HG02588 (cell line): ENCODE data around the gene TMEM11.
"Not testable (repeated sequence)": the region's sequence is repeated elsewhere in the genome, so short reads cannot be mapped to it uniquely, and the experiment has no call there.

ENCODE experiments used
- ATAC-seq: cut with Tn5 transposase; IDR thresholded peaks from one replicate; pipeline ENCODE4 v1.9.1; 2021; ENCODE audit warnings: mild to moderate bottlenecking, moderate library complexity; ENCODE audit not compliant: unreplicated experiment

TMEM11 gene

GRCh38 chr17:21212826-21213637 lies 929 bp downstream of the TMEM11 start:
- no peak for ATAC-seq

GRCh38 chr17:21211825-21212479 lies 2.0 kb downstream of the TMEM11 start:
- no peak for ATAC-seq

GRCh38 chr17:21210411-21211076 lies 3.4 kb downstream of the TMEM11 start:
- no peak for ATAC-seq

DNA sequence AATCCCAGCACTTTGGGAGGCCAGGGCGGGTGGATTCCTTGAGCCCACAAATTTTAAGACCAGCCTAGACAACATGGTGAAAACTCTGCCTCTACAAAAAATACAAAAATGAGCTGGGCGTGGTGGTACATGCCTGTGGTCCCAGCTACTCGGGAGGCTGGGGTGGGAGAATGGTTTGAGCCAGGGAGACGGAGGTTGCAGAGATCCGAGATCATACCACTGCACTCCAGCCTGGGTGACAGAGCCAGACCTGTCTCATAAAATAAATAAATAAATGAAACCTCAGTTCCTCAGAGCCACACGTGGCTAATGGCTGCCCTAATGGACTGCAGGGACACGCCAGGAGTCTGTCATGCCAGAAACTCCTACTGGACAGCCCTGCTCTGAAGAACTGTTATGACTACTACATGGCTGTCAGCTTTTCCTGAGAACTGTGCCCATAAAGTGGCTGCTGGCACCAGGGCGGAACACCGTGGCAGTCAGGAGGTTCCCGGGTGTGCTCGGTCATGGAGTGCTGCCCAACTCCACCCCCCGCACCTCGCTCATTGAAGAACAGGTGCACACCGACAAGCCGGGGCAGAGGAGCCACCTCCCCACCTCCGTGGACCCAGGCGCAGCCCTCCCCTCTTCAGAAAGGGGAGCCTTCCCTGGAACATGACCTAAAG lies 4.3 kb downstream of the TMEM11 start:
- no peak for ATAC-seq

GRCh38 chr17:21208352-21208751 lies 5.6 kb downstream of the TMEM11 start:
- no peak for ATAC-seq

- ATAC-seq = no peak
These were observed 9.0 kb downstream of the TMEM11 start for GRCh38 chr17:21204935-21205334.

- ATAC-seq = no peak
These were observed 11.4 kb downstream of the TMEM11 start for GRCh38 chr17:21202512-21202911.

DNA sequence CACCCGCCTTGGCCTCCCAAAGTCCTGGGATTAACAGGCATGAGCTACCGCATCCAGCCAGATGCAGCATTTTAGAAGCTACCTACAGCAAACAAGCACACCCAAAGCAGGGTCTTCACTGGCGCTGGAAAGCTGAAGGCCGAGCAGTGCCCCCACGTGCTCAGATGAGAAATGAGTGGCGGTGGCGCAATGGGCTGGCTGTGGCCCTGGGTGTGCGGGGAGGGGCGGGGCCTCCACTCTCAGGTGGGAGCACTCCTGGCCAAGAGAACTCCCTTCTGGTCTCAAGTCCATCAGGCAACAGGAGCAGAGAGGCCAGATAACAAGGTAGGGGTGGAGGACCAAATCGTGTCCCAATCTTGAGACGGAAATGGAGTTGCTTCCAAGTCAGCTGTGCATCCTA lies 12.1 kb downstream of the TMEM11 start:
- ATAC-seq = no peak

GRCh38 chr17:21201298-21201595 lies 12.7 kb downstream of the TMEM11 start:
- no peak for ATAC-seq

GRCh38 chr17:21200590-21201297 lies 13.2 kb downstream of the TMEM11 start:
- no peak for ATAC-seq

DNA sequence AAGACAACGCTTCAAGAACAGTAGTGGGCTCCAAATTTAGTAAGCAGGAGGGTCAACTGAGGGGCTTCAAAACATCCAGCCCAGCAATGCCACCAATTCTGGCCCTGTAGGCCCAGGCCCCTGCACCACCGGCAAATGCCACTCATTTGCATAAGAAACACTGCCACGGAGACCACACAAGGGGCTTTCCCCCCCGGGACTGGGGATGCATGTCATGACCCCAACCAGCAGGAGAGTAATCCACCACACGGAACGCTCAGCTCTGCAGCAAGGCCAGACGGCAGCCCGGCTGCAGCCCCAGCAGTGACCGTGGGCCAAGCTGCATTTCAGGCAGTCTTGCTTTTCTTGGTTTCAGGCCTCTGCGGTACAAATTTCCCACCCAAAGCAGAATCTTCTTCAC lies 14.1 kb downstream of the TMEM11 start:
- no peak for ATAC-seq

DNA sequence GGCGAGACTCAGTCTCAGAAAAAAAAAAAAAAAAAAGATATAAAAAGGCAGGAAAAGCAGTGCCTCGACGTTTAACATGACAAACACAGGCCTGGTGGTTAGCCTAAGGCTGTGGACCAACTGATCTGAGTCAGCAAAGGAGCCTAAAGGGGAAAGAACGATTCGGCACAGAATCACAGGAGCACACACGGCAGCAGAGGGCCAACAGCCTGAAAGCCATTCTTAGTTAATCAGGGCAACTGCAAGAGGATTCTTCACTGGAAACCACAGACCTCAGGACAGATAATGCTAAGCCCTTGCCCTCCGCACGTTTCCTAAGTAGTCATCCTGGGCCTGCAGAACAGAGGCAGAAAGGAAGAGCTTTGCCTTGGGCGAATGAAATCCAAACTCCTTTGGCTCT lies 14.7 kb downstream of the TMEM11 start:
- ATAC-seq = no peak

DNA sequence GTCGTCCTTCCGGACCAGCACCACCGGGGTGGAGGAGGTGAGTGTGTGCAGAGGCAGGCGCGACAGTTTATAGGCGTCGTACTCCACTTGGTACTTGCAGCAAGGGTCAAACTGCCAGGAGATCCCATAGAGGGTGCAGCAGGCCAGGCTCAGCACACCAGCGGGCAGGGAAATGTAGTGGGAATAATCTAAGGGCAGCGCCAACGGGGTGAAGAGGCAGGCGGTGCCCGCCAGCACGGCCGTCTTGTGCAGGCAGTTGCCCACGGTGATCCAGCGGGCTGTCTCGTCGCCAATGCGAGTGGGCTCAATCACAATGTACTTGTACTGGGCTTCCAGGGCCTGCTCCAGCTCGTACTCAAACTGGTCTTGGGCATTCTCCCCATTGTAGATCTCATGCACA lies 15.6 kb downstream of the TMEM11 start:
- ATAC-seq = no peak

- no peak for ATAC-seq
These were observed 17.8 kb downstream of the TMEM11 start for GRCh38 chr17:21196126-21196525.

DNA sequence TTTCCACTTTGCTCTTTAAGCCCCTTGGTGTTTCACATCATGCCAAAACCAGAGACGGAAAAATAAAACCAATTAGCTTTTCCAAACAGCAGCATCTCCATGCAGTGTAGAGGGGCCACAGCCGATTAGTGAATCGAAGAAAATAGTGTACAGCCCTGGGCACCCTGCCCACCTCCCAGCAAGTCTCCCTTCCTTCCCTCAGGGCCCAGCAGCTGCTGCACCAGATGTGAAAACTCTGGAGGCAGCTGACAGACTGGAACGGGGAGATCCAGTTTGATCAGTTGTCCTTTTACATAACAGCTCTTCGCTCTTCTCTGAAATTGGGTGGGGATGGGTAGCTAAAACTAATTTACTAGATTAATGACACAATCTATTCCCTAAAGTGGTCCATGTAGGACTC lies 19.3 kb downstream of the TMEM11 start:
- no peak for ATAC-seq

GRCh38 chr17:21194226-21194625 lies 19.7 kb downstream of the TMEM11 start:
- ATAC-seq = no peak

DNA sequence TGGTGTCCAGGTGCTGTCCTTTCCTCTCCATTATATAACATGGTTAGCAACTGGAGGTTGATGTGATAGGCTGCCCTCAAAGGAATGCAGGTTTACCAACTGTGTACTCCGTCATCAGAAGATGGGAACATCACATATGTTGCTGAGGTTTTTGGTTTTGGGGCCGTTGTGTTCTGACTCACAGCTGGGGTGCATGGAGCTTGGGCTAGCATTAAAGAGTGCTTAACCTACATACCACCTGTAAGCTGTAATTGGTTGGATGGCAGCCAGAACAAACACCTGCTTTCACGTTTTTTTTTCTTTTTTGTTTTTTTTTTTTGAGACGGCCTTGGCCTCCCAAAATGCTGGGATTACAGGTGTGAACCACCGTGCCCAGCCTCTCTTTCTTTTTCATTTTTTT lies 20.9 kb downstream of the TMEM11 start:
- ATAC-seq = no peak

DNA sequence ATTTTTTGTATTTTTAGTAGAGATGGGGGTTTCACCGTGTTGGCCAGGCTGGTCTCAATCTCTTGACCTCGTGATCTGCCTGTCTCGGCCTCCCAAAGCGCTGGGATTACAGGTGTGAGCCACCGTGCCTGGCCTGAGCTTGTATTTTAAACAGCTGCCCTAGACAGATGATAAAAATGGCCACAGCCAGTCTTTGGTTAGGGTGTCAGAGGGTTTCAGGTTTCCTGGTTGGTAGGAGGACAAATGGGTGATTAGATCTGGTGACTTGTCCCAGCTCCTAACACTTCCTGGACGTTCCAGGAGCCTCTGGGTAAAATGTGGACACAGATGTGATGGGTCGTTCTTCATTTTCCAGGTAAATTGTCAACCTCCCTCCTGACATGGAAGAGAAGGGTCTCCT lies 21.5 kb downstream of the TMEM11 start:
- ATAC-seq = not testable (repeated sequence)

DNA sequence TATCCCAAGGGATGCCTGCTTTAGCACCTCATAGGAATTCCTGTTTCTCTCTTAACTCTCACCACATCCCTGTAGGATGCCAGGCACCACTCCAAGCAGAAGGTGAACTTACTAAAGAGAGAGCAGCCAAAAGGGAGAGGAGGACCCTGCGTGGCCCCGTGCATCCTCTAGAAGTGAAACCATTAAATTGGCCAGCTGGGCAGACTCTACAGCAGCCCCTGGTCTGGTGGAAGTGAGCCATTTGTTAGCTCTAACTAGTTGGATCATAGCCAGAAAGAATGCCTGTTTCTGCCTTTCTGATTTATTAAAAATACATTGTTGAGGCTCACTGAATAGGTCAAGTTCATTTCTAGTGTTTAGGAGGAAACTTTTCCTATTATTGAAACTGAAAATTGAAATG lies 22.3 kb downstream of the TMEM11 start:
- ATAC-seq = no peak

DNA sequence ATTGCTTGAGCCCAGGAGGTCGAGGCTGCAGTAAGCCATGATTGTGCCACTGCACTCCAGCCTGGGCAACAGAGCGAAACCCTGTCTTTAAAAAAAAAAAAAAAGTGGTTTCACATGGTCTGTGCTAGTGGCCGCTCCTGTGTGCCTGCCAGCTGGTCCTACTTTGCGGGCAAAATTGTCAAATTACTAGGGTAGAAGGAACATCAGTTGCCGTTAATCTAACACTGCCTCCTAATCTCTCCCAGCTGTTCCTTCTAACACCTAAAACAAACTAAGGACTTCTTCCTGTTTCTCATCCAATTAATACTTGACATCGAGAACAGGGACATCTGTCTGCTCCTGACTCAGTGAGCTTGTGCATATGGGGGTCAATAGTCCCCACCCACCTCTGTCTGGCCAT lies 23.9 kb downstream of the TMEM11 start:
- ATAC-seq = no peak

- ATAC-seq = no peak
These were observed 24.6 kb downstream of the TMEM11 start for GRCh38 chr17:21189361-21189760.
